SK-N-SH treated with all-trans-retinoic acid at 6 μM for 48 hours (cell line): ENCODE measurements around the gene ICA1.

Experiments
- ATAC-seq: fragments of 200-7000 bp; cut with Tn5 transposase; 3 replicates; pipeline ENCODE4 v1.9.1; 2020; ENCODE audit warnings: mild to moderate bottlenecking, moderate library complexity
- ARNTL ChIP-seq: fragments of 450-650 bp; formaldehyde crosslinking; IDR thresholded peaks from 2 replicates; pipeline ENCODE4 v1.5.0; 2020; ENCODE audit warnings: low read depth, mild to moderate bottlenecking, moderate library complexity, borderline replicate concordance
- BACH2 ChIP-seq: fragments of 250-450 bp; sonication (Bioruptor Pico); IDR thresholded peaks from 2 replicates; pipeline ENCODE4 v1.9.0; 2021; ENCODE audit warnings: mild to moderate bottlenecking, borderline replicate concordance
- CSDC2 ChIP-seq: fragments of 250-450 bp; sonication (Bioruptor Pico); IDR thresholded peaks from 2 replicates; pipeline ENCODE4 v1.5.0; 2020; ENCODE audit warnings: mild to moderate bottlenecking, moderate library complexity
- CSRNP3 ChIP-seq: fragments of 250-450 bp; sonication (Bioruptor Pico); IDR thresholded peaks from 2 replicates; pipeline ENCODE4 v1.5.1; 2021; ENCODE audit warnings: mild to moderate bottlenecking, moderate library complexity
- ESRRG ChIP-seq: fragments of 250-450 bp; sonication (Bioruptor Pico); IDR thresholded peaks from 2 replicates; pipeline ENCODE4 v1.6.1; 2021; ENCODE audit warnings: mild to moderate bottlenecking
- ISL1 ChIP-seq: fragments of 250-450 bp; sonication (Bioruptor Pico); IDR thresholded peaks from 2 replicates; pipeline ENCODE4 v2.1.2; 2022; ENCODE audit warnings: mild to moderate bottlenecking, moderate library complexity
- OSR1 ChIP-seq: fragments of 250-450 bp; sonication (Bioruptor Pico); IDR thresholded peaks from 2 replicates; pipeline ENCODE4 v1.8.0; 2022; ENCODE audit warnings: moderate library complexity, mild to moderate bottlenecking, inconsistent platforms
- PATZ1 ChIP-seq: fragments of 250-450 bp; sonication (Bioruptor Pico); IDR thresholded peaks from 2 replicates; pipeline ENCODE4 v1.8.0; 2020; ENCODE audit warnings: mild to moderate bottlenecking, moderate library complexity, borderline replicate concordance
- POU6F1 ChIP-seq: fragments of 250-450 bp; sonication (Bioruptor Pico); IDR thresholded peaks from 2 replicates; pipeline ENCODE4 v1.8.0; 2021; ENCODE audit warnings: low read depth, mild to moderate bottlenecking, moderate library complexity, borderline replicate concordance
- PPARA ChIP-seq: fragments of 250-450 bp; sonication (Bioruptor Pico); IDR thresholded peaks from 2 replicates; pipeline ENCODE4 v1.5.0; 2020; ENCODE audit warnings: mild to moderate bottlenecking, borderline replicate concordance
- SNAI2 ChIP-seq: fragments of 250-450 bp; sonication (Bioruptor Pico); IDR thresholded peaks from 2 replicates; pipeline ENCODE4 v1.5.0; 2020; ENCODE audit warnings: mild to moderate bottlenecking, moderate library complexity
- TCF4 ChIP-seq: fragments of 250-450 bp; sonication (Bioruptor Pico); IDR thresholded peaks from 2 replicates; pipeline ENCODE4 v1.8.0; 2021; ENCODE audit warnings: mild to moderate bottlenecking, moderate library complexity, borderline replicate concordance
- TOX ChIP-seq: fragments of 250-450 bp; sonication (Bioruptor Pico); IDR thresholded peaks from 2 replicates; pipeline ENCODE4 v1.8.0; 2021; ENCODE audit warnings: mild to moderate bottlenecking, moderate library complexity, borderline replicate concordance
- TSHZ2 ChIP-seq: fragments of 250-450 bp; sonication (Bioruptor Pico); IDR thresholded peaks from 2 replicates; pipeline ENCODE4 v1.5.0; 2020; ENCODE audit warnings: mild to moderate bottlenecking, moderate library complexity
- ZFP3 ChIP-seq: fragments of 250-450 bp; sonication (Bioruptor Pico); IDR thresholded peaks from 2 replicates; pipeline ENCODE4 v1.5.0; 2020; ENCODE audit warnings: mild to moderate bottlenecking, moderate library complexity
- ZFP30 ChIP-seq: fragments of 450-650 bp; formaldehyde crosslinking; IDR thresholded peaks from 2 replicates; pipeline ENCODE4 v1.5.0; 2022; ENCODE audit warnings: mild to moderate bottlenecking, moderate library complexity
- ZNF565 ChIP-seq: fragments of 450-650 bp; formaldehyde crosslinking; conservative IDR thresholded peaks from 2 replicates; pipeline ENCODE4 v1.5.0; 2020; ENCODE audit warnings: low read depth, mild to moderate bottlenecking, moderate library complexity
- ZNF70 ChIP-seq: fragments of 450-650 bp; formaldehyde crosslinking; IDR thresholded peaks from 2 replicates; pipeline ENCODE4 v1.5.0; 2020; ENCODE audit warnings: mild to moderate bottlenecking, moderate library complexity
- ZNF8 ChIP-seq: fragments of 450-650 bp; formaldehyde crosslinking; IDR thresholded peaks from 2 replicates; pipeline ENCODE4 v1.5.0; 2020; ENCODE audit warnings: mild to moderate bottlenecking, moderate library complexity
- TF ChIP-seq, protein P1 (sequence below): fragments of 250-450 bp; sonication (Bioruptor Pico); IDR thresholded peaks from 2 replicates; pipeline ENCODE4 v1.5.1; 2020; ENCODE audit warnings: low read depth, mild to moderate bottlenecking, moderate library complexity

ICA1 gene

DNA sequence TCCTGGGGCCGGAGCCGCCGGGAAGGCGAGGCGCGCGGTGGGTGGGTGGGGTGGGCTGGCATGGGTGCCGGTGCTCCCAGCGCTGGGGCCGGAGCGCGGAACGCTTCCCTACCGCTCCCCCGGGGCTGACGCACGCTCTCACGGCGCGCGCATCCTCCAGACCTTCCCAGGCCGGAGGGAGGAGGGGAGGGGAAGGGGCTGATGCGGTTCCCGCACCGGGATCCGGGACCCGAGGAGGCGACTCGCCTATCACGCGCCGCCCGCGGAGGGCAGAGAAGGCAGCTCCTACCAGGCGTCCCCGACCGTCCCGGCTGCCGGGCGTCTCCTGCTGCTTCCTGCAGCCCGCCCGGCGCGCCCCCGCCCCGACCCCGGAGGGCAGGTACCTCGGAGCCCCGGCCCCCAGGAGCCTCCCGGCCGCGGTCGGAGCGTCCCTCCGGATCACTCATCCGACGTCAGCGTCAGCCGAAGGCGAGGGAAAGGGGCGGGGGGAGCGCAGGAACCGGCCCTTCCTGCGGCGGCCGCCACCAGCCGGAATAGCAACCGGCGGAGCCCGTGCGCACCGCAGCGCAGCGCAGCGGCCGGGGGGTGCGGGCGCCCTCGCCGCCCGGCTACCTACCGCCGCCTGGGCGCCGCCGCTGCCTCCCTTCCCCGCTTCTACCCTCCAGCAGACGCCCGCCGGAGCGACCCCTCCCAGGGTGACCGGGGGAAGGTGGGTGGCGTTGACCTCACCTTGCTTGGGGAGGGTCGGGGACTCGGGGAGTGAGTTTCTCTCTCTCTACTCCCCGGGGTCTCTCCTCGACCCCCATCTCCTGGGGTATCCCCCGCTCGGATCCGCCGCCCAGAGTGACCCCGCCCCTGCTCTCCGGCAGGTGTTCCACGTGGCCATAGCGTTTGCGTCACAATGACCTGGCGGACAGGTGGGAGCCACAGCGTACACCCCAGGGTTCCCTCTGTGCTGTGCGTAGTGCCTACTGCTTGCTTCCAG, at the start of gene ICA1:
Gene ICA1 (minus strand): TSS at position 457 of the 985 bp plus-strand sequence. CDS start 26,241 bp downstream, outside the sequence.
- no peak for TF ChIP-seq TSHZ2 (CRISPR knock-in tag)
- TF ChIP-seq CSRNP3 = no peak
- no peak for TF ChIP-seq ZFP3 (CRISPR knock-in tag)
- no peak for TF ChIP-seq PPARA
- no peak for TF ChIP-seq CSDC2 (CRISPR knock-in tag)
- no peak for TF ChIP-seq ESRRG (CRISPR knock-in tag)
- no peak for TF ChIP-seq POU6F1 (CRISPR knock-in tag)
- no peak for TF ChIP-seq ARNTL
- TF ChIP-seq ZFP30 (CRISPR knock-in tag) = no peak
- TF ChIP-seq, protein P1, sequence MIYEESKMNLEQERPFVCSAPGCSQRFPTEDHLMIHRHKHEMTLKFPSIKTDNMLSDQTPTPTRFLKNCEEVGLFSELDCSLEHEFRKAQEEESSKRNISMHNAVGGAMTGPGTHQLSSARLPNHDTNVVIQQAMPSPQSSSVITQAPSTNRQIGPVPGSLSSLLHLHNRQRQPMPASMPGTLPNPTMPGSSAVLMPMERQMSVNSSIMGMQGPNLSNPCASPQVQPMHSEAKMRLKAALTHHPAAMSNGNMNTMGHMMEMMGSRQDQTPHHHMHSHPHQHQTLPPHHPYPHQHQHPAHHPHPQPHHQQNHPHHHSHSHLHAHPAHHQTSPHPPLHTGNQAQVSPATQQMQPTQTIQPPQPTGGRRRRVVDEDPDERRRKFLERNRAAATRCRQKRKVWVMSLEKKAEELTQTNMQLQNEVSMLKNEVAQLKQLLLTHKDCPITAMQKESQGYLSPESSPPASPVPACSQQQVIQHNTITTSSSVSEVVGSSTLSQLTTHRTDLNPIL (CRISPR knock-in tag) = no peak
- no peak for TF ChIP-seq OSR1 (CRISPR knock-in tag)
- TF ChIP-seq TOX (CRISPR knock-in tag) = no peak
- no peak for TF ChIP-seq ISL1
- no peak for TF ChIP-seq ZNF8 (CRISPR knock-in tag)
- no peak for TF ChIP-seq BACH2
- TF ChIP-seq ZNF565 (CRISPR knock-in tag) = no peak
- TF ChIP-seq TCF4 (CRISPR knock-in tag) = no peak
- no peak for TF ChIP-seq PATZ1 (CRISPR knock-in tag)
- no peak for TF ChIP-seq SNAI2
- TF ChIP-seq, all 23 proteins: peak for 0
- ATAC-seq = peak; percentile 79

DNA sequence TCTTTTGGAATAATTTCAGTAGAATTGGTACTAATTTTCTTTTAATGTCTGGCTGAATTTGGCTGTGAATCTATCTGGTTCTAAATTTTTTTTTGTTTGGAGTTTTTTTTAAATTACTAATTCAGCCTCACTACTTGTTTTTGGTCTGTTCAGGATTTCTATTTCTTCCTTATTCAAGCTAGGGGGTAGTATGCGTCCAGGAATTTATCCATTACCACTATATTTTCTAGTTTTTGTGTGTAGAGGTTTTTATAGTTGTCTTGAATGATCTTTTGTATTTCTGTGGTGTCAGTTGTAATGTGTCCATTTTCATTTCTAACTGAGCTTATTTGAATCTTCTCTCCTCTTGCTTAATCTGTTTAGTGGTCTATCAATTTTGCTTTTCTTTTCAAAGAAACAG, 48.9 kb upstream of the ICA1 start:
- TF ChIP-seq ISL1 (no peak), TOX (CRISPR knock-in tag) (no peak), CSRNP3 (no peak), ARNTL (no peak), ZFP3 (CRISPR knock-in tag) (no peak), CSDC2 (CRISPR knock-in tag) (no peak), OSR1 (CRISPR knock-in tag) (no peak), PATZ1 (CRISPR knock-in tag) (no peak), ZNF8 (CRISPR knock-in tag) (no peak), ZNF70 (CRISPR knock-in tag) (no peak), POU6F1 (CRISPR knock-in tag) (no peak)
- TF ChIP-seq, all 23 proteins: peak for 0

More for the DNA sequence above, 48.9 kb upstream of the ICA1 start:
- no peak for ATAC-seq
